ENCODE measurements around the gene SEPSECS.

GRCh38 chr4:25141592-25141991 lies 18.7 kb downstream of the SEPSECS start:
- TF ChIP-seq CTCF (IDR thresholded peaks at IDR 0.05) = no peak
- no peak for TF ChIP-seq POLR2A (IDR thresholded peaks at IDR 0.05)
